Pancreas (tissue), 10 donors: Measurements from ENCODE around the gene BMPR1B. TPM values are rescaled to one million over a fixed set of nuclear protein-coding genes. Genes with fewer than 3 reads are reported as not detected.

Experiments used
- ATAC-seq, 4 donors: fragments of 200-7000 bp; cut with Tn5 transposase; one replicate each; pipeline versions ENCODE4 v1.8.0 to v1.9.1; 2020; ENCODE audit warnings: mild to moderate bottlenecking in 4 of 4, moderate library complexity in 4 of 4
- DNase-seq, 6 donors: peaks; one replicate each; pipeline ENCODE4 v3.0.0-alpha.2; 2020
- FAIRE-seq: peaks from 2 replicates; lab custom pipeline; 2012; peaks lifted over from hg19 to GRCh38; lab: Jason Lieb, UNC
- H3K27ac ChIP-seq, 4 donors: fragments of 200-600 bp; sonication (generic); 1 replicate in 3 of 4; 2 replicates in 1 of 4; pipeline versions ENCODE4 v1.5.0 to v1.8.0; 2020
- H3K27me3 ChIP-seq, 4 donors: fragments of 200-600 bp; one replicate each; pipeline ENCODE4 v1.8.0; 2021
- H3K36me3 ChIP-seq, 3 donors: fragments of 200-600 bp; sonication (generic) in 1 of 3; one replicate each; pipeline versions ENCODE4 v1.5.0 to v1.8.0; 2020 to 2021
- H3K4me1 ChIP-seq, 3 donors: fragments of 200-600 bp; one replicate each; pipeline ENCODE4 v1.8.0; 2021
- H3K4me3 ChIP-seq, 4 donors: fragments of 200-600 bp; sonication (generic) in 2 of 4; one replicate each; pipeline versions ENCODE4 v1.5.0 to v1.8.0; 2020 to 2021
- H3K9me3 ChIP-seq, 4 donors: fragments of 200-600 bp; one replicate each; pipeline ENCODE4 v1.8.0; 2021
- WGBS, 2 donors: extraction: QIAGEN DNeasy Blood & Tissue Kit; methylation state at CpG; one replicate each; pipeline ENCODE4 v1.1.7; 2013; 5-methylcytosine and 5-hydroxymethylcytosine counted together
- intact Hi-C, 3 donors: fragments of 100-400 bp; cut with DNase I; formaldehyde crosslinking; loops; one replicate each; pipeline versions ENCODE4 v1.11.1 to v1.14.2; 2022
- polyA plus RNA-seq, 2 donors: library from polyadenylated mRNA; stranded (reverse); fragments of 200-250 nt; gene quantifications; one replicate each; pipeline ENCODE4 v1.2.3, GENCODE V29; 2013
- total RNA-seq, 6 donors: library from RNA; stranded (reverse); fragmentation: NEBNext Ultra II Directional in 4 of 6; extraction: Animal tissue kit (Norgen Biotek cat#: 25700) in 4 of 6; gene quantifications; one replicate each; pipeline versions ENCODE4 v1.2.1 to v1.2.4, GENCODE V29; 2021 to 2023
- TF ChIP-seq, protein P1 (sequence below), 4 donors: fragments of 200-600 bp; sonication (generic) in 3 of 4; IDR thresholded peaks; one replicate each; pipeline versions ENCODE4 v1.5.0 to v1.8.0; 2021; ENCODE audit warnings: antibody characterized with exemption in 4 of 4
- donor health status: healthy with polysubstance abuse.
- donor health status: DM: no; HTN: no; CAD: no; lungs with moderate emphysema.
- donor health status: DM: no; HTN: no; CAD: no.
- donor health status: control.
- donor health status: control.
- donor health status: Bipolar disorder and iron deficiency.
- donor health status: DM: yes; HTN: yes; CAD: no.
- donor health status: DM: no; HTN: no; CAD: no.
- donor health status: DM: no; HTN: no; CAD: no.
- donor health status: DM: yes; HTN: yes; CAD: no.

Gene BMPR1B
- total and polyA plus RNA-seq, 8 donors: 0.46 to 3.7 (median 1.6) TPM

DNA sequence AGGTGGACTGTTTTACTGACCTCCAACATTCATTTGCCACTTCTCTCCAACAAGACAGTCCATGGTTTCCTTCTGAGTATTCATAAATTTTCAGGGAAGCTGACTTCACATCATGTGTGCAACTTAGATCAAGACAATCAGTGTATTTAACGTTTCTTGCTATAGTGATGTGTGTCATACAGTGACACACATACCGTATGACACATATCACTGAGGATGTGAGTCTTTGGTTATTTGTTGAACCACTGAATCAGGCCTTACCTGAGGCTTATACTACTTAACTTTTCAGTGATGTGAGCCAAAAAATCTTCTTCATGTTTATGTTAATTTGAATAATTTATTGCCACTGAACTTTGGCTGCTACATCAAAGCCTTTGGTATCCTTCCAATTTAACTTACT lies 166.8 kb downstream of the BMPR1B start:
- 66 to 77% methylated on average over 2 of the region's 2 CpGs for WGBS, 2 donors
- Histone ChIP-seq H3K4me1 (no peaks in the 10 kb centered on the region), H3K4me3 (no peak overlapping the region), H3K27me3 (no peaks in the 10 kb centered on the region), H3K9me3 (no peaks in the 10 kb centered on the region), H3K36me3 (no peaks in the 10 kb centered on the region), H3K27ac (no peak overlapping the region)
- intact Hi-C loops: no loop called here
- no peak for ATAC-seq
- DNase-seq: no peak
- TF ChIP-seq, protein P1, sequence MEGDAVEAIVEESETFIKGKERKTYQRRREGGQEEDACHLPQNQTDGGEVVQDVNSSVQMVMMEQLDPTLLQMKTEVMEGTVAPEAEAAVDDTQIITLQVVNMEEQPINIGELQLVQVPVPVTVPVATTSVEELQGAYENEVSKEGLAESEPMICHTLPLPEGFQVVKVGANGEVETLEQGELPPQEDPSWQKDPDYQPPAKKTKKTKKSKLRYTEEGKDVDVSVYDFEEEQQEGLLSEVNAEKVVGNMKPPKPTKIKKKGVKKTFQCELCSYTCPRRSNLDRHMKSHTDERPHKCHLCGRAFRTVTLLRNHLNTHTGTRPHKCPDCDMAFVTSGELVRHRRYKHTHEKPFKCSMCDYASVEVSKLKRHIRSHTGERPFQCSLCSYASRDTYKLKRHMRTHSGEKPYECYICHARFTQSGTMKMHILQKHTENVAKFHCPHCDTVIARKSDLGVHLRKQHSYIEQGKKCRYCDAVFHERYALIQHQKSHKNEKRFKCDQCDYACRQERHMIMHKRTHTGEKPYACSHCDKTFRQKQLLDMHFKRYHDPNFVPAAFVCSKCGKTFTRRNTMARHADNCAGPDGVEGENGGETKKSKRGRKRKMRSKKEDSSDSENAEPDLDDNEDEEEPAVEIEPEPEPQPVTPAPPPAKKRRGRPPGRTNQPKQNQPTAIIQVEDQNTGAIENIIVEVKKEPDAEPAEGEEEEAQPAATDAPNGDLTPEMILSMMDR (IDR thresholded peaks at IDR 0.05): no peak
- no peak for FAIRE-seq

DNA sequence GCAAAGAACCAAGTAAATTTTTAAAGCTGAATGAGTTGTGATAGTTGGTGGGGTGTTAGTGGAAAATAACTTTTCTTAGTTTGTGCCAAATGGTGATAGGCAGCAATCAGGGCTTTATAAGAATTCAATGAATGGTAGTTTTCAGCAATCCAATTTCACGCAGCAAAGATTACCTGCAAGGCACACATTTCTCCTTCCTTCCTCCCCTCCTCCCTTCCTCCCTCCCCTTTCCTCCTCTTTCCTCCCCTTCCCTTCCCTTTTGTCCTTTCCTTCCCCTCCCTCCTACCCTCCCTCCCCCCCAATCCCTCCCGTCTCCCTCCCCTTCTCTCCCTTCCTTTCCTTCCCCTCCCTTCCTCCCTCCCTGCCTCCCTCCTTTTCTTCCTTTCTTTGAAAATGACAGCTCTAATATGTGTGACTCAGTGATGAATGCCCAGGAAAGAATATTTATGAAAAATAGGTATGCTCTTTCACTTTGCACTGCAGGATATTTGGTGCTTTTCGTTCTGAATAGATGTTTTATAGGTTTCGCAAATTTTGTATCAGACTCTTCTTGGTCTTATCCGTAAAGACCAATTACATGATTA lies 168.1 kb downstream of the BMPR1B start:
- Histone ChIP-seq H3K9me3 (no peaks in the 10 kb centered on the region), H3K4me3 (no peak overlapping the region), H3K36me3 (no peaks in the 10 kb centered on the region), H3K4me1 (no peaks in the 10 kb centered on the region), H3K27me3 (no peaks in the 10 kb centered on the region), H3K27ac (no peak overlapping the region)
- intact Hi-C loops: no loop called here
- TF ChIP-seq, protein P1 (IDR thresholded peaks at IDR 0.05): no peak
- ATAC-seq (no peak), DNase-seq (no peak), FAIRE-seq (no peak)
- 81 to 86% methylated on average over 4 to 5 of the region's 5 CpGs for WGBS, 2 donors

DNA sequence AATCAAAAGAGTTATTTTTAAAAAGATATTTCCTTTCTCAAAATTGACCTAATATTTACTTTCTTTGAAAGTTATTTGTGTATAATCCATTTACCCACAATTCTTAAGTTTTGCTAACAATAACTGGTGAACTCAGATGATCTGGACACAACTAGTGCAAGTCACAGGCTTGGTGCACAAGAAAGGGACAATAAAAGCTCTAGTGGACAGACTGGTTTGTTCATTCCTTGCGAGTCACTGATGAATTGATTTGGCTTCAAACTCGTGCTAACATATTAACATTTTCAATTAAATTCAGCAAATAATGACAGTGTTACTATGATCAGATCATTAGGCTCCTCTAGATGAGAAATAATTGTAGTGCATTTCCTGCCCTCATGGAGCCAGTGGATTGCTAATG lies 169.2 kb downstream of the BMPR1B start:
- FAIRE-seq (peak; percentile 26), DNase-seq (no peak), ATAC-seq (no peak)
- Histone ChIP-seq H3K36me3 (no peaks in the 10 kb centered on the region), H3K27ac (no peak overlapping the region), H3K27me3 (no peaks in the 10 kb centered on the region), H3K9me3 (no peaks in the 10 kb centered on the region), H3K4me1 (no peaks in the 10 kb centered on the region), H3K4me3 (no peak overlapping the region)
- intact Hi-C loops: no loop called here
- WGBS, 2 donors: 36 to 51% methylated on average over 2 of the region's 2 CpGs
- TF ChIP-seq, protein P1 (IDR thresholded peaks at IDR 0.05): no peak

DNA sequence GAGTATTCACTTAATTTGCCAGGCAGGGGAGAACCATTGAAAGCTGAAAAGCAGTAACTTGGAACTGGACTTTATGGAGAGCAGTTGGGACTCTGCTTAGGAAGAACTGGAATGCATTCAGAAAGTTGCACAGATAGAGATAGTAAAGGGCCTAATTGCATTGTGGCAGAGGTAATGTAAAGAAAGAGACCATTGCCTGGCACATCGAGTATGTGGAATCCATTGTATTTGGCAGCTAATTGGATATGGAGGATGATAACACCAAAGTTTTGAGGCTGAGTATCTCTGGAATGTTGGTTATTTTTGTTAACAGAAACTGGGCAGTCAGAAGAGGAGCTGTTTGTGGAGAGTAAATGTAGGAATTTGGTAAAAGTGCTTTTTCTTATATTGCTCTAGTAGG lies 169.9 kb downstream of the BMPR1B start:
- Histone ChIP-seq H3K9me3 (no peaks in the 10 kb centered on the region), H3K27ac (no peak overlapping the region), H3K27me3 (no peaks in the 10 kb centered on the region), H3K4me3 (no peak overlapping the region), H3K36me3 (no peaks in the 10 kb centered on the region), H3K4me1 (no peaks in the 10 kb centered on the region)
- intact Hi-C loops: no loop called here
- FAIRE-seq (no peak), ATAC-seq (no peak), DNase-seq (no peak)
- 41 to 56% methylated on average over 1 of the region's 1 CpG for WGBS, 2 donors
- TF ChIP-seq, protein P1 (IDR thresholded peaks at IDR 0.05): no peak

DNA sequence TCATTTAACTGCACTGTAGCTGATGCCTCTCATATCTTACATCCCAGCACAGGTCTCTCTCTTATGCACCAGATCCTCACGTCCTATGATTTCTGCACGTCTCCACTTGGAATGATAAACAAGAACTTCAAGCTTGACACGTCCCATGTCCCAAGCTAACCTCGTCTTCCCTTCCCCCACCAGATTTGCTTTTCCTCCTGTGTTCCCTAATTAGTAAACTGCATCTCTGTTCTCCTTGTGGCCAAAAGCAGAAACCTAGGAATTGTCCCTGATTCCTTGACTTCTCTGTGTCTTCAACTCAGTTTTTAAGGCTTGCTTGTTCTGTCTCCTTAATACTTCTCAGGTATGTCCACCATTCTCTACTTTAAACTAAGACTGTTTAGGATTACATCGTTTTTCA lies 171.9 kb downstream of the BMPR1B start:
- DNase-seq: no peak
- 54 to 71% methylated on average over 5 of the region's 5 CpGs for WGBS, 2 donors
- no peak for FAIRE-seq
- Histone ChIP-seq H3K27ac (no peak overlapping the region), H3K36me3 (no peaks in the 10 kb centered on the region), H3K4me3 (no peak overlapping the region), H3K4me1 (no peaks in the 10 kb centered on the region), H3K27me3 (no peaks in the 10 kb centered on the region), H3K9me3 (no peaks in the 10 kb centered on the region)
- TF ChIP-seq, protein P1 (IDR thresholded peaks at IDR 0.05): no peak
- ATAC-seq: no peak
- intact Hi-C loops: no loop called here
